NCI-H82 (cell line): Measurements from ENCODE around the gene HMCN2.

Experiments used
- DNase-seq: peaks from one replicate; lab custom pipeline; 2025; lab: John Stamatoyannopoulos, UW

The HMCN2 gene

GRCh38 chr9:130265431-130266235 lies at the start of gene HMCN2:
TSS of gene HMCN2 (plus strand) at chr9:130265760. CDS start at chr9:130265879, 119 bp downstream.
- DNase-seq: peak; percentile 37

- DNase-seq: no peak
Observed at GRCh38 chr9:130217838-130218237, 47.7 kb upstream of the HMCN2 start.

GRCh38 chr9:130219661-130220096 lies 45.9 kb upstream of the HMCN2 start:
- peak; percentile 27 for DNase-seq

GRCh38 chr9:130220352-130220751 lies 45.2 kb upstream of the HMCN2 start:
- peak; percentile 76 for DNase-seq

GRCh38 chr9:130222833-130223232 lies 42.7 kb upstream of the HMCN2 start:
- DNase-seq: no peak

GRCh38 chr9:130225071-130225470 lies 40.5 kb upstream of the HMCN2 start:
- peak; percentile 95 for DNase-seq

GRCh38 chr9:130225586-130225985 lies 40.0 kb upstream of the HMCN2 start:
- DNase-seq: no peak

- DNase-seq: no peak
Observed at GRCh38 chr9:130226112-130226511, 39.4 kb upstream of the HMCN2 start.

- no peak for DNase-seq
Observed at GRCh38 chr9:130227833-130228232, 37.7 kb upstream of the HMCN2 start.

GRCh38 chr9:130229759-130230158 lies 35.8 kb upstream of the HMCN2 start:
- DNase-seq: no peak

- no peak for DNase-seq
Observed at GRCh38 chr9:130230631-130231030, 34.9 kb upstream of the HMCN2 start.

GRCh38 chr9:130232899-130233586 lies 32.5 kb upstream of the HMCN2 start:
- DNase-seq: no peak

GRCh38 chr9:130233587-130233945 lies 32.0 kb upstream of the HMCN2 start:
- no peak for DNase-seq

- no peak for DNase-seq
Observed at GRCh38 chr9:130234340-130235260, 31.0 kb upstream of the HMCN2 start.

GRCh38 chr9:130235558-130236435 lies 29.8 kb upstream of the HMCN2 start:
- peak; percentile 86 for DNase-seq

- DNase-seq: no peak
Observed at GRCh38 chr9:130236436-130236985, 29.0 kb upstream of the HMCN2 start.

GRCh38 chr9:130237076-130237475 lies 28.5 kb upstream of the HMCN2 start:
- no peak for DNase-seq

GRCh38 chr9:130237763-130238524 lies 27.6 kb upstream of the HMCN2 start:
- DNase-seq: no peak

- no peak for DNase-seq
Observed at GRCh38 chr9:130239363-130239695, 26.2 kb upstream of the HMCN2 start.

GRCh38 chr9:130239741-130240241 lies 25.8 kb upstream of the HMCN2 start:
- peak; percentile 33 for DNase-seq
